H1 (cell line): ENCODE data around the gene PET100. TPM values are rescaled to one million over a fixed set of nuclear protein-coding genes. Genes with fewer than 3 reads are reported as not detected.

Experiments used
- CTCF ChIA-PET: fragments of 300-600 bp; sonication (Branson Sonifier 250); formaldehyde crosslinking; loops from one replicate; lab custom pipeline; 2021; ENCODE audit not compliant: partially characterized antibody; lab: Charles Lee
- POLR2A ChIA-PET: fragments of 300-600 bp; sonication (Branson Sonifier 250); formaldehyde crosslinking; loops from one replicate; lab custom pipeline; 2021; ENCODE audit warnings: inconsistent platforms; ENCODE audit not compliant: partially characterized antibody; lab: Charles Lee
- DNase-seq, 2 experiments: peaks; one replicate each; pipeline versions ENCODE4 v3.0.0 to v3.0.0-alpha.2; 2010 to 2022; ENCODE audit warnings: low spot score in 2 of 2, low read depth in 1 of 2, mixed read lengths in 1 of 2
- FAIRE-seq: peaks from 2 replicates; lab custom pipeline; 2011; peaks lifted over from hg19 to GRCh38; lab: Jason Lieb, UNC
- H2AFZ ChIP-seq: 2 replicates; pipeline ENCODE4 v1.8.1; 2012; ENCODE audit warnings: low read length, inconsistent platforms
- H2AK5ac ChIP-seq: 2 replicates; pipeline ENCODE4 v1.6.1; 2013; ENCODE audit warnings: low read depth, low read length
- H2BK120ac ChIP-seq: replicated peaks from 2 replicates; pipeline ENCODE3; 2013; ENCODE audit warnings: low read depth, low read length, inconsistent platforms
- H2BK12ac ChIP-seq: 2 replicates; pipeline ENCODE4 v1.6.1; 2013; ENCODE audit warnings: low read depth, low read length
- H2BK15ac ChIP-seq: 2 replicates; pipeline ENCODE4 v1.6.1; 2013; ENCODE audit warnings: low read length
- H2BK20ac ChIP-seq: 2 replicates; pipeline ENCODE4 v1.6.1; 2013; ENCODE audit warnings: low read length
- H2BK5ac ChIP-seq: 2 replicates; pipeline ENCODE4 v1.6.1; 2013; ENCODE audit warnings: low read depth, low read length
- H3K14ac ChIP-seq: 2 replicates; pipeline ENCODE4 v1.6.1; 2013; ENCODE audit warnings: inconsistent platforms; ENCODE audit not compliant: insufficient read length
- H3K18ac ChIP-seq: 2 replicates; pipeline ENCODE4 v1.6.1; 2013; ENCODE audit warnings: low read length; ENCODE audit errors: extremely low read depth
- H3K23ac ChIP-seq: 2 replicates; pipeline ENCODE4 v1.6.1; 2013; ENCODE audit warnings: inconsistent platforms; ENCODE audit not compliant: insufficient read length
- H3K23me2 ChIP-seq: 2 replicates; pipeline ENCODE4 v1.6.1; 2013; ENCODE audit warnings: low read depth, low read length
- H3K27ac ChIP-seq: 2 replicates; pipeline ENCODE4 v1.6.1; 2011; ENCODE audit warnings: low read depth, low read length, inconsistent platforms
- H3K27me3 ChIP-seq, 4 experiments: replicated peaks in 1 of 4; 1 replicate in 1 of 4; 2 replicates in 3 of 4; pipeline versions ENCODE4 v1.6.1 to v1.8.1; 2011 to 2013; ENCODE audit warnings: low read length in 3 of 4, mild to moderate bottlenecking in 3 of 4, inconsistent platforms in 2 of 4, mixed read lengths in 2 of 4, moderate library complexity in 1 of 4; ENCODE audit not compliant: control insufficient read depth in 3 of 4, insufficient read depth in 3 of 4; ENCODE audit errors: extremely low read depth in 1 of 4
- H3K36me3 ChIP-seq, 4 experiments: 2 replicates each; pipeline versions ENCODE4 v1.6.1 to v1.8.1; 2011 to 2013; ENCODE audit warnings: mild to moderate bottlenecking in 4 of 4, low read length in 3 of 4, moderate library complexity in 2 of 4, control low read depth in 1 of 4, inconsistent platforms in 1 of 4; ENCODE audit not compliant: insufficient read depth in 4 of 4, control insufficient read depth in 2 of 4
- H3K4ac ChIP-seq: replicated peaks from 2 replicates; pipeline ENCODE3; 2013; ENCODE audit warnings: low read length, low read depth, mixed read lengths, inconsistent platforms; ENCODE audit not compliant: insufficient read length
- H3K4me1 ChIP-seq, 4 experiments: replicated peaks in 1 of 4; 1 replicate in 1 of 4; 2 replicates in 3 of 4; pipeline versions ENCODE4 v1.6.1 to v1.8.1; 2011 to 2013; ENCODE audit warnings: low read length in 3 of 4, inconsistent platforms in 2 of 4, mixed read lengths in 1 of 4; ENCODE audit not compliant: insufficient read depth in 4 of 4, control insufficient read depth in 3 of 4
- H3K4me2 ChIP-seq, 2 experiments: 2 replicates each; pipeline versions ENCODE4 v1.6.1 to v1.8.1; 2011 to 2013; ENCODE audit warnings: low read depth in 2 of 2, low read length in 2 of 2, control low read depth in 1 of 2, inconsistent platforms in 1 of 2, mild to moderate bottlenecking in 1 of 2; ENCODE audit not compliant: insufficient read depth in 1 of 2
- H3K4me3 ChIP-seq, 4 experiments: fragments of 200-600, 300-600 bp in 1 of 4; sonication (generic), shearing (Covaris generic), sonication (Bioruptor Twin) in 1 of 4; 2 replicates each; pipeline versions ENCODE4 v1.5.1 to v1.8.1; 2011 to 2016; ENCODE audit warnings: low read length in 4 of 4, low read depth in 3 of 4, control low read depth in 2 of 4, inconsistent platforms in 2 of 4, mild to moderate bottlenecking in 2 of 4, mixed read lengths in 1 of 4, moderate library complexity in 1 of 4; ENCODE audit not compliant: insufficient read depth in 2 of 4; ENCODE audit errors: extremely low read depth in 1 of 4
- H3K56ac ChIP-seq: replicated peaks from 2 replicates; pipeline ENCODE3; 2013; ENCODE audit warnings: low read depth, mild to moderate bottlenecking, mixed read lengths, low read length, inconsistent platforms; ENCODE audit not compliant: insufficient read length
- H3K79me1 ChIP-seq: 2 replicates; pipeline ENCODE4 v1.6.1; 2013; ENCODE audit warnings: low read depth, low read length, control low read depth
- H3K79me2 ChIP-seq, 2 experiments: 2 replicates each; pipeline versions ENCODE4 v1.6.1 to v1.8.1; 2012 to 2013; ENCODE audit warnings: low read length in 2 of 2, mild to moderate bottlenecking in 2 of 2, inconsistent platforms in 1 of 2; ENCODE audit not compliant: insufficient read depth in 2 of 2, control insufficient read depth in 1 of 2
- H3K9ac ChIP-seq, 4 experiments: replicated peaks in 1 of 4; 1 replicate in 1 of 4; 2 replicates in 3 of 4; pipeline versions ENCODE4 v1.6.1 to v1.8.1; 2011 to 2013; ENCODE audit warnings: low read depth in 3 of 4, low read length in 3 of 4, control low read depth in 2 of 4, mild to moderate bottlenecking in 2 of 4, moderate library complexity in 2 of 4, inconsistent platforms in 1 of 4; ENCODE audit errors: extremely low read depth in 1 of 4
- H3K9me3 ChIP-seq, 2 experiments: 2 replicates each; pipeline versions ENCODE4 v1.6.1 to v1.8.1; 2012 to 2013; ENCODE audit warnings: mild to moderate bottlenecking in 2 of 2, moderate library complexity in 2 of 2, control low read depth in 1 of 2, inconsistent platforms in 1 of 2, low read depth in 1 of 2, low read length in 1 of 2, mixed read lengths in 1 of 2; ENCODE audit not compliant: insufficient read depth in 2 of 2
- H4K20me1 ChIP-seq, 2 experiments: replicated peaks in 1 of 2; 2 replicates each; pipeline versions ENCODE3 to v1.8.1; 2011 to 2013; ENCODE audit warnings: inconsistent platforms in 2 of 2, low read length in 2 of 2, mild to moderate bottlenecking in 1 of 2; ENCODE audit not compliant: insufficient read depth in 2 of 2, control insufficient read depth in 1 of 2
- H4K5ac ChIP-seq: 2 replicates; pipeline ENCODE4 v1.6.1; 2013; ENCODE audit warnings: low read length, low read depth, mixed read lengths, inconsistent platforms; ENCODE audit not compliant: insufficient read length
- H4K8ac ChIP-seq: 2 replicates; pipeline ENCODE4 v1.8.0; 2013; ENCODE audit warnings: mild to moderate bottlenecking, moderate library complexity, low read length, inconsistent platforms; ENCODE audit not compliant: insufficient read depth; ENCODE audit errors: extremely low read depth
- H4K91ac ChIP-seq: replicated peaks from 2 replicates; pipeline ENCODE3; 2013; ENCODE audit warnings: low read length, mixed read lengths, inconsistent platforms; ENCODE audit not compliant: insufficient read length
- CBX5 ChIP-seq: fragments of 300-800, 300-1000 bp; sonication (generic); IDR thresholded peaks from 2 replicates; pipeline ENCODE4 v1.7.1; 2016; ENCODE audit warnings: antibody characterized with exemption, low read length, low read depth
- EGR1 ChIP-seq: IDR thresholded peaks from 2 replicates; pipeline ENCODE4 v1.6.1; 2011; ENCODE audit warnings: low read depth, low read length, borderline replicate concordance
- EP300 ChIP-seq, 2 experiments: IDR thresholded peaks; 1 replicate in 1 of 2; 2 replicates in 1 of 2; pipeline ENCODE4 v1.6.1; 2011 to 2012; ENCODE audit warnings: low read depth in 2 of 2, low read length in 2 of 2, mild to moderate bottlenecking in 2 of 2, borderline replicate concordance in 1 of 2, inconsistent platforms in 1 of 2, moderate library complexity in 1 of 2
- HDAC6 ChIP-seq: IDR thresholded peaks from one replicate; pipeline ENCODE4 v1.7.1; 2012; ENCODE audit warnings: low read depth, mild to moderate bottlenecking, inconsistent platforms, low read length, moderate library complexity
- JUND ChIP-seq: IDR thresholded peaks from 2 replicates; pipeline ENCODE4 v1.6.1; 2011; ENCODE audit warnings: mild to moderate bottlenecking, improper control_type of control experiment, low read length
- SIX5 ChIP-seq: IDR thresholded peaks from 2 replicates; pipeline ENCODE4 v1.6.1; 2011; ENCODE audit warnings: mild to moderate bottlenecking, low read depth, low read length
- WGBS, 2 experiments: shearing (Covaris generic) in 1 of 2; methylation state at CpG; one replicate each; pipeline versions ENCODE4 v1.1.6 to v1.1.7; 2013 to 2015; ENCODE audit warnings: low lambda C conversion rate in 2 of 2, mixed read lengths in 2 of 2, inconsistent platforms in 1 of 2, low coverage in 1 of 2, missing lambda C conversion rate in 1 of 2; ENCODE audit not compliant: insufficient replicate concordance in 2 of 2, insufficient coverage in 1 of 2, insufficient read length in 1 of 2; ENCODE audit errors: extremely low coverage in 1 of 2, missing lambda C conversion rate in 1 of 2; 5-methylcytosine and 5-hydroxymethylcytosine counted together
- polyA plus RNA-seq, 7 experiments: library from polyadenylated mRNA; depleted of rRNA in 3 of 7; stranded (reverse) in 5 of 7; unstranded in 2 of 7; fragments of >200 nt in 5 of 7; fragments of 200-250 nt in 2 of 7; gene quantifications; 1 replicate in 5 of 7; 2 replicates in 1 of 7; 4 replicates in 1 of 7; pipeline versions ENCODE4 v1.2.1 to v1.2.3, GENCODE V29; 2011 to 2013; ENCODE audit warnings: missing spikeins in 2 of 7, mixed read lengths in 2 of 7
- total RNA-seq: library from RNA; stranded (reverse); fragmentation: NEBNext Ultra II Directional; extraction: Animal tissue kit (Norgen Biotek cat#: 25700); gene quantifications from 2 replicates; pipeline ENCODE4 v1.2.1, GENCODE V29; 2021

The PET100 gene
- total and polyA plus RNA-seq, 2 of the 8 experiments (the other 6 are each of a cell fraction or from before 2014, with no cell fraction given) = 80.8 to 105 TPM

DNA sequence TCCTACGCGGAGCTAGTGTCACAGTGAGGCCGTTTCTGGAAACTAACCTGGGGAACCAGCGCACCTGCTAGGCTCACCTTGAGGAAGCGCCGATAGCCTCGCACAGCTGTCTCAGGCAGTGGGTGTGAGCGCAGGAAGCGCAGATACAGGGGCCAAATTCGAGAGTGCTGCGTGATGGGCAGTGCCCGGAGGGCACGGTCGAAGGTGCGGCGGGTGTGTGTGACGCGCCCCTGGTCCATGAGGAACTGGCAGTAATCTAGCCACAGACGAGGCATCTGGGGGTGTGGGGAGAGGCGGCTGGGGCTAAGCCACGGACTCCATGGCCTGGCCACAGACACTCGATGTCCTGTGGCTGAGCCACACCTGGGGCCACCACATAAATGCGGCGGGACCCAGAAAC, 2.4 kb upstream of the PET100 start:
- WGBS, 2 experiments = 90% methylated on average over 20 of the region's 24 CpGs; no CpG with 5 or more reads in 1 of the 2 experiments
- H3K79me2 ChIP-seq = peaks cover 10 to 46% of the 10 kb centered on the region in 2 experiments; a peak in 3 of 4 replicates

More for the DNA sequence above, 2.4 kb upstream of the PET100 start:
- Histone ChIP-seq H3K18ac (no peak overlapping the region), H3K36me3 (peaks cover 6 to 21% (median 16%) of the 10 kb centered on the region in 4 experiments; a peak in 5 of 8 replicates), H3K9me3 (no peaks in the 10 kb centered on the region), H2BK20ac (no peak overlapping the region)
- POLR2A ChIA-PET = interaction anchor here (1.4 to 1.5 kb wide), 2 partner anchors 12 to 19 kb away, joined by 3 to 4 read pairs; no protein-coding TSS in a partner anchor
- TF ChIP-seq EGR1 (no peak), SIX5 (no peak), CBX5 (no peak), HDAC6 (no peak), EP300 (IDR thresholded peaks at IDR 0.05; ENCODE audit: borderline replicate concordance in 1 of 2, low read depth in 2 of 2, low read length in 2 of 2) (no peak), JUND (no peak)
- TF ChIP-seq, all 59 proteins: peak for 0
- H3K9ac ChIP-seq = no peak overlapping the region
- no peak overlapping the region for H4K91ac ChIP-seq
- no peak overlapping the region for H3K4me2 ChIP-seq
- FAIRE-seq = no peak
- no peak overlapping the region for H2BK15ac ChIP-seq
- no peak overlapping the region for H3K4ac ChIP-seq
- H4K8ac ChIP-seq = no peak overlapping the region
- H4K5ac ChIP-seq = no peak overlapping the region
- DNase-seq = no peak
- H3K14ac ChIP-seq = no peak overlapping the region
- no peak overlapping the region for H3K4me3 ChIP-seq
- H2AK5ac ChIP-seq = no peak overlapping the region
- CTCF ChIA-PET = interaction anchor here (2.7 kb wide), 1 partner anchor 59 kb away, joined by 6 read pairs; no protein-coding TSS in a partner anchor
- H3K23me2 ChIP-seq = peaks cover 14% of the 10 kb centered on the region
- peaks cover 31% of the 10 kb centered on the region for H3K79me1 ChIP-seq
- H3K27ac ChIP-seq = no peak overlapping the region
- no peak overlapping the region for H2BK12ac ChIP-seq
- H4K20me1 ChIP-seq = peaks cover 4 to 22% of the 10 kb centered on the region in 2 experiments
- H2BK5ac ChIP-seq = no peak overlapping the region
- H3K27me3 ChIP-seq = no peaks in the 10 kb centered on the region
- H2BK120ac ChIP-seq = no peak overlapping the region
- H2AFZ ChIP-seq = no peak overlapping the region
- no peak overlapping the region for H3K23ac ChIP-seq
- no peak overlapping the region for H3K56ac ChIP-seq
- peaks cover 0 to 10% (median 3%) of the 10 kb centered on the region in 4 experiments; a peak in 4 of 7 replicates for H3K4me1 ChIP-seq
